Fibroblast of the conjunctiva (primary cell): ENCODE measurements around the gene ZNF385B.

ENCODE experiments used
- DNase-seq: peaks from one replicate; pipeline ENCODE4 v3.0.0-alpha.2; 2010; ENCODE audit warnings: low read depth

The ZNF385B gene

DNA sequence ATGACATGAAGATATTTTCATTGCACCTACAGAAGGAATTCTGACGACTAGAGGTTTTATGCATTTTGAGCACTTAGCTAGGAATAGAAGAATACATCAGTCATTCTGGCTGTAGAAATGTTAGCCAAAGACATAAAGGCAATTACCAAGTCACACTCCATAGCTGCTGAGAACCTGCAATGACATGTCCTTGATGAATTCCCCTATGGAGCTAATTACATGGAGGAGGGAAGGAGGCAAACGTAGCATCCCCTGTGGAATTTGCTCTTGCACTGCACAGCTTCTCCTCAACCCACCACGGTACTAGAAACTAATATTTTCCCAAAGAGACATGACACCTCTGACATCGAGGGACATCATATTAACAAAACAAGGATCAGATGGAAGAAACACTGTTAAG lies 422.8 kb downstream of the ZNF385B start:
- no peak for DNase-seq

DNA sequence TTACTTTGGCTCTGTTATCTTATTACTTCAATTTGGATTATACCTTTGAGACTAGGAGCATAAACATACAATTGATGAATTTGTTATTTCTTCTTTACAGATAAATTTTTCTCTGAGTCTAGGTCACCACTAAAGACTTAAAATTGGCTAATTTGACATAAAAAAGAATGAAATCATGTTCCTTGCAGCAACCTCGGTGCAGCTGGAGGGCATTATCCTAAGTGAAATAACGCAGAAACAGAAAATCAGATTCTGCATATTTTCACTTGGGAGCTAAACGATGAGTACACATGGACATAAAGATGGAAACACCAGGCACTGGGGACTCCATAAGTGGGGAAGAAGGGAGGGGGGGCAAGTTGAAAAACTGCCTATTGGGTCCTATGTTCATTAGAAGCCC lies 424.0 kb downstream of the ZNF385B start:
- no peak for DNase-seq

GRCh38 chr2:179435566-179435965 lies 425.8 kb downstream of the ZNF385B start:
- DNase-seq: no peak

DNA sequence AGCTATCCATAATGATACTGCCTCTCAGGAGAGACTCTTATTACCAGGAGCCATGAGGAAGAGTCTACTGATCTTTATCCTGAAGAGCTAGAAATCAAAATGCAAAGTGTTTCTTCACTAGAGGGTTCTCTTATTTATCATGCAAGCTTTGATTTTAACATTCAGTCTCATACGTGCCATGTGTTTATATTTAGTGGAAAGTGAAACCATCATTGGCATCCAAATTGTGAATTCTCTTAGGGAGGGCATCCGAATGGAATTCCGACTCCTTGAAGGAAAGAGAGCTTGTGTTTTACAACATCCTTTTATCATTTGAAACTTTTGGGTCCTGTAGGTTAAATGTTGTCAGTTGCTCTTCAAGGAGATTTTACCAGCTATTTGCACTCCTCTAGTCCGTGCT lies 426.4 kb downstream of the ZNF385B start:
- no peak for DNase-seq

DNA sequence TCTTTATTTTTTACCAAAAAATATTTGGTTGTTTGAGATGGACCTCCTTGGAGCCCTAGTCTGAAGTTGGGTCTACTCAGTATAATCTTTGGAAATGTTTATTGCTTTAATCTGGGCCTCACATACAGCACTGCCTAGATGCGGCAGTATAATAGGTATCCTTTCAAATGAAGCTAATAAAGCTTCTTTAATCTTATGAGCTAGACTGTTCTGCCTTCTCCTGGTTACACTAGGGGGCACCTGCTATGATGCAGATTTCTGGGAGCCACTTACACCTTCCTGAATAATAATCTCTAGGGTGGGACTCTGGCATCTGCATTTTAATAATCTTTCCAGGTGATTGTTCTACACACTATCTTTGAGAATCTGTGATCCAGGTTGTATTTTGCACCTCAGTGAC lies 427.1 kb downstream of the ZNF385B start:
- DNase-seq: no peak

DNA sequence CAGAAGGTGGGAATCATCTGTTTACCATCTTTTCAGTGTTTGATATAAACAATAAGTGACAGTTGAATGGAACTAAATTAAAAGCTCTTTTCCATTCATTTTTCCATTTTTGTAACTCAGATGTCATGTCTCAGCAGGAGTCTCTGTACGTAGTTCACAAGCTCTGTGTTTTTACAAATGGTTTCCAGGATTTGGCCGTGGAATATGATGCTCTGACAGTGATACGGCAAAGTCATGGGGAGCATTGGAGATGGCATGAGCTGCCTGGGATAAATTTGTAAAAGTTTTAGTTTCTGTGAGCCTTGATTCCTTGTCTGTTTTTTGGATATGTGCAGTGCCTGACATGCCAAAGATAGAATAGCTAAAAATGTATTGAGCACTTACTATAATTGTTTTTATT lies 428.7 kb downstream of the ZNF385B start:
- DNase-seq: no peak

- DNase-seq: no peak
Observed at GRCh38 chr2:179429597-179429996, 431.8 kb downstream of the ZNF385B start.

- no peak for DNase-seq
Observed at GRCh38 chr2:179429060-179429471, 432.3 kb downstream of the ZNF385B start.

GRCh38 chr2:179428649-179429048 lies 432.8 kb downstream of the ZNF385B start:
- no peak for DNase-seq

DNA sequence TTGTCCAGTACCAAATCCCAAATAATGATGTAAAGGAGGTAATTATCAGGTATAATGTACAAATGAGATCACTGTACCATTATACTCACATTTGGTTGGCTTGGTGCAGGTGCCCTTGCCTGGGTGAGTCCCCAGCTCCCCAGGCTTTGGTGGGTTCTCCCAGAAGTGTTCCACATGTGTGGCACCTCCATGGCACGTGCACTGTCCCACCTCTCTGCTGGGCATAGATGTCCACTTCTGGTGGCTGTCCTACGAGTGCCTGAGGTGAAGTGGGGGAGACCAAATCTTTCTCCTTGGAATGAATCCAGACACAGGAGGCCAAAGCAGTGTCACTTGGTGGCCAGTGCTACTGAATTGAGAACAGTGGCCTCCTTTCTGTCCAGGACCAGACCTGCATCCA lies 434.3 kb downstream of the ZNF385B start:
- DNase-seq: no peak

DNA sequence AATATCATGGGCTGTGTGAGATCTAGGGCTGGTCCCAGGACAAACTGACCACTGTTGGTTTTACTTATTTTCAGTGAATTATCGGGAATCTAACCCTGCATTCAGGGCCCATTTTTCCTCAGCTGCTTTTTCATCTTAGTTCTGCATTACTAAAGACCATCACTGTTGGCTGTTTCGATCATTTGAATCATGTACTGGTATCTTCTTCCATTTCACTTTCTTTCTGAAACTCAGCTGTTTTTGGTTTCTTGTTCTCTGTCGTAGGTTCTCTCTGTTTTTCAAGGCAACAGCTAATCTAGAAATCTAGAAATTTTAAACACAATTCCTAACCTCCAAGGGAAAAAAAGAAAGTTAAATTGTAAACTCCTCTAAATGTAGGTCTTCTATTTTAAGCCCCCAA lies 436.8 kb downstream of the ZNF385B start:
- DNase-seq: no peak

GRCh38 chr2:179422037-179422643 lies 439.3 kb downstream of the ZNF385B start:
- DNase-seq: peak; percentile 48

- DNase-seq: no peak
Observed at GRCh38 chr2:179417436-179417949, 443.9 kb downstream of the ZNF385B start.

DNA sequence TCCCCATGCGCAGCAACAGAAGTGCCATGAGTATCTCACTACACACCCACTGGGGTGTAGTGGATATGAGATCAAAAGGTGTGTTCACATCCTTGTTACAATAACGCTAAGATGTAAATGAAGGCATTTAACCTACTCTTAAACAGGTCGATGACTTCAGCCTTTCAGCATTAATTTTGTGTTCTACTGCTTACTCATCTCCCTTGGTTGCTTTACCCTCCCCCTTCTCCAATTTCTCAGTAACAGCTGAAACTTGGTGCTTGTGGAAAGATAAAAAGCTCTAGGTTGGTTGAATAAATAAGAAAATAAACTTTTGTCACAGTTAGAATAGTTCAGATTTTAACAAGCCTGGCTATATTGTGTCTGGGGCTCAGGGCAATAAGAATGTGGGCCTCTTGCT lies 449.3 kb downstream of the ZNF385B start:
- DNase-seq: no peak

- peak; percentile 49 for DNase-seq
Observed at GRCh38 chr2:179410552-179411356, 450.7 kb downstream of the ZNF385B start.

- DNase-seq: no peak
Observed at GRCh38 chr2:179403624-179404023, 457.8 kb downstream of the ZNF385B start.

- DNase-seq: no peak
Observed at GRCh38 chr2:179393481-179393880, 467.9 kb downstream of the ZNF385B start.
